ACHN (cell line): ENCODE data around the gene TANGO2.

Experiments
- DNase-seq: peaks from one replicate; pipeline ENCODE4 v3.0.0-alpha.2; 2015
- in situ Hi-C: cut with HindIII; loops from 2 replicates; pipeline ENCODE4 v1.10.0; 2017; ENCODE audit warnings: low sequenced_read_pairs, low pct_ligation_motif_present, low pct_unique_long_range_greater_than_20kb

Gene TANGO2

GRCh38 chr22:20034143-20034542 is 13.2 kb downstream of the TANGO2 start:
- no peak for DNase-seq
- in situ Hi-C loops: no loop called here

GRCh38 chr22:20035375-20036083 is 14.6 kb downstream of the TANGO2 start:
- in situ Hi-C loops: no loop called here
- DNase-seq: no peak

- DNase-seq: no peak
- in situ Hi-C loops: no loop called here
Measured at GRCh38 chr22:20036084-20036482, 15.2 kb downstream of the TANGO2 start.

GRCh38 chr22:20036535-20037392 is 15.9 kb downstream of the TANGO2 start:
- DNase-seq: no peak
- in situ Hi-C loops: no loop called here

- no peak for DNase-seq
- in situ Hi-C loops: no loop called here
Measured at GRCh38 chr22:20037419-20037818, 16.5 kb downstream of the TANGO2 start.

- DNase-seq: no peak
- in situ Hi-C loops: no loop called here
Measured at GRCh38 chr22:20038574-20038973, 17.7 kb downstream of the TANGO2 start.

GRCh38 chr22:20039683-20040325 is 18.9 kb downstream of the TANGO2 start:
- DNase-seq: no peak
- in situ Hi-C loops: no loop called here

GRCh38 chr22:20040327-20041200 is 19.7 kb downstream of the TANGO2 start:
- no peak for DNase-seq
- in situ Hi-C loops: no loop called here

GRCh38 chr22:20043057-20043996 is 22.4 kb downstream of the TANGO2 start:
- DNase-seq: no peak
- in situ Hi-C loops: no loop called here

GRCh38 chr22:20043997-20044342 is 23.1 kb downstream of the TANGO2 start:
- in situ Hi-C loops: no loop called here
- no peak for DNase-seq

GRCh38 chr22:20044495-20045151 is 23.7 kb downstream of the TANGO2 start:
- in situ Hi-C loops: no loop called here
- no peak for DNase-seq

- no peak for DNase-seq
- in situ Hi-C loops: no loop called here
Measured at GRCh38 chr22:20046730-20047129, 25.8 kb downstream of the TANGO2 start.

- DNase-seq: no peak
- in situ Hi-C loops: no loop called here
Measured at GRCh38 chr22:20051927-20052308, 31.0 kb downstream of the TANGO2 start.

- in situ Hi-C loops: no loop called here
- no peak for DNase-seq
Measured at GRCh38 chr22:20052309-20053259, 31.7 kb downstream of the TANGO2 start.

GRCh38 chr22:20053407-20054033 is 32.6 kb downstream of the TANGO2 start:
- DNase-seq: no peak
- in situ Hi-C loops: no loop called here

- in situ Hi-C loops: no loop called here
Measured at GRCh38 chr22:20054034-20054427, 33.1 kb downstream of the TANGO2 start.

More at GRCh38 chr22:20054034-20054427, 33.1 kb downstream of the TANGO2 start:
- no peak for DNase-seq
